AG10803 (cell line): Measurements from ENCODE around the gene PCDH20.

Experiments used
- DNase-seq: peaks from one replicate; pipeline ENCODE4 v3.0.0; 2010; ENCODE audit warnings: low read depth
- H3K4me3 ChIP-seq: 2 replicates; pipeline ENCODE4 v1.5.1; 2011; ENCODE audit warnings: mild to moderate bottlenecking, low read length, control low read depth
- TF ChIP-seq, protein P1 (sequence below): conservative IDR thresholded peaks from 2 replicates; pipeline ENCODE4 v1.5.1; 2011; ENCODE audit warnings: mild to moderate bottlenecking, low read length, control low read depth, inconsistent platforms

The PCDH20 gene

DNA sequence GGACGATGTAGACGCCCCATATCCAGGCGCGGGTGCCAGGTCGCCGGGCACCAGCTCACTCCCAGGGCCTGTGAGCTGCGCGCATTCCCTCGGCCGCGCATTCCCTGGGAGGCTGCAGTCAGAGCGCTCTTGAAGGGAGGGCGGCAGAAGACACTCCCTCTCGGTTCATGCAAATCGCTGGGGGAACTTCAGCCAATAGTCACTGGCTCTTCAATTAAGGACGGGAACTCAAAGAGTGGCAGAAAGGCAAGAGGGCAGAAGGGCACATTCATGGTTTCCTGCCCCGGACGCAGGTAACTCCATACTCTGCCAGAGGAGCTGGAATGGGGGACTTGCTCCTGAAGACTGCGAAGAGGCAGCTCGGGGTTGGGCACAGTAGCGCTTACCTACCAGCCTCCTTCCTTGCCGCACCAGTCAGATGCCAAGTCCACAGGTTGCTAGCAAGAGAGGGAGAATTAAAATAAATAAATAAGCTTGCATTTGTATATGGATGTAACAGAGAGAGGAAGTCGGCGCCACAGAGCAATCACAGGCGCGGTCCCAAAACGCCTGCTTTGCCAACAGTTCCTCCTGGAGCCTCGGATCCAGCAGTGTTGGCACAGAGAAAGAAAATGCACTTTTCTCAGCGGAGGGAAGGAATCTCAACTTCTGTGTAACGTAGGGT lies 459 bp downstream of the PCDH20 start:
- DNase-seq = no peak
- TF ChIP-seq, protein P1, sequence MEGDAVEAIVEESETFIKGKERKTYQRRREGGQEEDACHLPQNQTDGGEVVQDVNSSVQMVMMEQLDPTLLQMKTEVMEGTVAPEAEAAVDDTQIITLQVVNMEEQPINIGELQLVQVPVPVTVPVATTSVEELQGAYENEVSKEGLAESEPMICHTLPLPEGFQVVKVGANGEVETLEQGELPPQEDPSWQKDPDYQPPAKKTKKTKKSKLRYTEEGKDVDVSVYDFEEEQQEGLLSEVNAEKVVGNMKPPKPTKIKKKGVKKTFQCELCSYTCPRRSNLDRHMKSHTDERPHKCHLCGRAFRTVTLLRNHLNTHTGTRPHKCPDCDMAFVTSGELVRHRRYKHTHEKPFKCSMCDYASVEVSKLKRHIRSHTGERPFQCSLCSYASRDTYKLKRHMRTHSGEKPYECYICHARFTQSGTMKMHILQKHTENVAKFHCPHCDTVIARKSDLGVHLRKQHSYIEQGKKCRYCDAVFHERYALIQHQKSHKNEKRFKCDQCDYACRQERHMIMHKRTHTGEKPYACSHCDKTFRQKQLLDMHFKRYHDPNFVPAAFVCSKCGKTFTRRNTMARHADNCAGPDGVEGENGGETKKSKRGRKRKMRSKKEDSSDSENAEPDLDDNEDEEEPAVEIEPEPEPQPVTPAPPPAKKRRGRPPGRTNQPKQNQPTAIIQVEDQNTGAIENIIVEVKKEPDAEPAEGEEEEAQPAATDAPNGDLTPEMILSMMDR = no peak
- no peak overlapping the region for H3K4me3 ChIP-seq

GRCh38 chr13:61414686-61415057 lies 977 bp downstream of the PCDH20 start:
- H3K4me3 ChIP-seq = no peak overlapping the region
- TF ChIP-seq, protein P1 = no peak
- no peak for DNase-seq

GRCh38 chr13:61413572-61414535 lies 1.8 kb downstream of the PCDH20 start:
- TF ChIP-seq, protein P1 = no peak
- no peak overlapping the region for H3K4me3 ChIP-seq
- no peak for DNase-seq

GRCh38 chr13:61410669-61411297 lies 4.9 kb downstream of the PCDH20 start:
- TF ChIP-seq, protein P1 = peak; percentile 54
- H3K4me3 ChIP-seq = no peak overlapping the region
- DNase-seq = peak; percentile 4

DNA sequence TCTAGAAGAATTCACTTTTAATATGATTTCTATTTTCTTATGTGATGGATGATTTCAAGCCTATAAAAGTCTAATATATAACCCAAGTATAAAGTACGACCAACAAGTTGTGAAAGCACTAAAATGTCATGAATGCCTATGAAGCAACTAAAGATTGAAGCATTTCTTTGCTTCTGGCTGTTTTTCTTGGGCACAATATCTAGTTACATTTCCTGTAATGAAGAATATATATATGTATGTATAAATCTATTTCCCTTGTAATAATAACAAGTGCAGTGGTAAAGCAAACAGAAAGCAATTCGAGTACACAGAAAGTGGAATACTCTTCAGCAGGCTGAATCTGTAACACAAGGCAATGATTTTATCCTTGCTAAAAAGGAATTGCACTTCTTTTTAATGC lies 5.4 kb downstream of the PCDH20 start:
- H3K4me3 ChIP-seq = no peak overlapping the region
- TF ChIP-seq, protein P1 = no peak
- no peak for DNase-seq

- no peak overlapping the region for H3K4me3 ChIP-seq
- TF ChIP-seq, protein P1 = no peak
- DNase-seq = no peak
These were observed 7.1 kb downstream of the PCDH20 start for GRCh38 chr13:61408571-61408970.
